Caco-2 (cell line): Measurements from ENCODE around the gene CD46. TPM values are rescaled to one million over a fixed set of nuclear protein-coding genes. Genes with fewer than 3 reads are reported as not detected.

Experiments used
- BruUV-seq: library from RNA; stranded (reverse); fragments of 400-500 nt; replicated peaks from 2 replicates; lab custom pipeline; 2021; lab: Mats Ljungman, UMichigan
- CTCF ChIA-PET: fragments of 300-600 bp; sonication (Branson Sonifier 250); formaldehyde crosslinking; loops from one replicate; lab custom pipeline; 2022; ENCODE audit warnings: antibody characterized with exemption; lab: Charles Lee
- POLR2A ChIA-PET: fragments of 300-600 bp; sonication (Branson Sonifier 250); formaldehyde crosslinking; loops from one replicate; lab custom pipeline; 2022; ENCODE audit warnings: antibody characterized with exemption; lab: Charles Lee
- DNase-seq, 2 experiments: peaks; one replicate each; pipeline versions ENCODE4 v3.0.0 to v3.0.0-alpha.2; 2020 to 2022
- H3K27me3 ChIP-seq: replicated peaks from 2 replicates; pipeline ENCODE4 v1.6.0; 2011; ENCODE audit warnings: low read length; ENCODE audit not compliant: control insufficient read depth, insufficient read depth
- H3K36me3 ChIP-seq: 2 replicates; pipeline ENCODE4 v1.5.1; 2011; ENCODE audit warnings: low read length; ENCODE audit not compliant: control insufficient read depth, insufficient read depth
- H3K4me1 ChIP-seq: fragments of 250-450 bp; sonication (Bioruptor Pico); 2 replicates; pipeline ENCODE4 v1.5.1; 2020; ENCODE audit warnings: mild to moderate bottlenecking
- H3K4me3 ChIP-seq: 2 replicates; pipeline ENCODE4 v1.5.1; 2011; ENCODE audit warnings: low read depth, mild to moderate bottlenecking, control low read depth, low read length
- H3K9me3 ChIP-seq: fragments of 250-450 bp; sonication (Bioruptor Pico); 2 replicates; pipeline ENCODE4 v1.5.1; 2020; ENCODE audit warnings: mild to moderate bottlenecking, moderate library complexity
- H3K27ac Mint-ChIP-seq: one replicate; pipeline ENCODE4 v1.8.0; 2022; ENCODE audit warnings: mixed read lengths; ENCODE audit not compliant: unreplicated experiment
- H3K27me3 Mint-ChIP-seq: one replicate; pipeline ENCODE4 v1.8.0; 2022; ENCODE audit warnings: mixed read lengths; ENCODE audit not compliant: insufficient read depth, unreplicated experiment
- H3K36me3 Mint-ChIP-seq: one replicate; pipeline ENCODE4 v1.8.0; 2022; ENCODE audit warnings: mild to moderate bottlenecking, mixed read lengths; ENCODE audit not compliant: insufficient read depth, unreplicated experiment
- H3K4me1 Mint-ChIP-seq: one replicate; pipeline ENCODE4 v1.8.0; 2022; ENCODE audit warnings: low read depth, mixed read lengths; ENCODE audit not compliant: unreplicated experiment
- H3K4me3 Mint-ChIP-seq: one replicate; pipeline ENCODE4 v1.8.0; 2022; ENCODE audit warnings: mild to moderate bottlenecking, moderate library complexity, mixed read lengths; ENCODE audit not compliant: unreplicated experiment
- H3K9me3 Mint-ChIP-seq: one replicate; pipeline ENCODE4 v1.8.0; 2022; ENCODE audit warnings: mixed read lengths; ENCODE audit not compliant: unreplicated experiment
- intact Hi-C: fragments of 100-400 bp; cut with micrococcal nuclease; formaldehyde crosslinking; loops from one replicate; pipeline ENCODE4 v1.10.0; 2022; ENCODE audit not compliant: unreplicated experiment
- total RNA-seq: library from RNA; stranded (reverse); gene quantifications from 2 replicates; pipeline ENCODE4 v1.2.3, GENCODE V29; 2022
- TF ChIP-seq, protein P1 (sequence below), 2 experiments: fragments of 200-600 bp in 1 of 2; IDR thresholded peaks; 1 replicate in 1 of 2; 2 replicates in 1 of 2; pipeline versions ENCODE4 v1.5.1 to v1.8.0; 2011 to 2022; ENCODE audit warnings: antibody characterized with exemption in 1 of 2, control low read depth in 1 of 2, inconsistent platforms in 1 of 2, low read depth in 1 of 2, low read length in 1 of 2, mild to moderate bottlenecking in 1 of 2, moderate library complexity in 1 of 2; ENCODE audit not compliant: insufficient read depth in 1 of 2, severe bottlenecking in 1 of 2, unreplicated experiment in 1 of 2

Gene CD46
- total RNA-seq, 1 experiment from 2014 or later, result 166 TPM

DNA sequence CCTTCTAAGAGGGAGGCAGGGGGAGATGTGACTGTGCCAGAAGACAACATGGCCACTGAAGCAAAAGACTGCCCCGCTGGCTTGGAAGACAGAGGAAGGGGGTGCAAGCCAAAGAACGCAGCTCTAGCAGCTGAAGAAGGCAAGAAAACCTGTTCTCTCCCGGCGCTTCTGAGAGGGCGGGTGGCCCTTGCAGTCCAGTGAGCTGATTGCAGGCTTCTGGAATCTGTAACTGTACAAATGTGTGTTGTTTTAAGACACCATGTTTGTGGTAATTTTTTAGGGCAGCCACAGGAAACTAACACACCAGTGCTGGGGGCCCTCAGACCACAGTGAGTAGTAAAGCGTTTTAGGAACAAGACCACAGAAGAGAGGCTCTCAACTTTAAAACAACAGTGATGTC is 47.0 kb downstream of the CD46 start:
- BruUV-seq, result no TSS peak
- H3K4me1 ChIP-seq, result peaks cover 9% of the 10 kb centered on the region; the same call in 1 of the 2 replicates
- peak overlapping the region; percentile 19 for H3K27ac Mint-ChIP-seq
- H3K27me3 Mint-ChIP-seq, result no peaks in the 10 kb centered on the region
- CTCF ChIA-PET, result no interaction called here
- no peaks in the 10 kb centered on the region; the same call in 1 of the 2 replicates for H3K36me3 ChIP-seq
- intact Hi-C loops, result no loop called here
- POLR2A ChIA-PET, result interaction anchor here (0.6 kb wide), 1 partner anchor 46 kb away, joined by 5 read pairs; no protein-coding TSS in a partner anchor
- TF ChIP-seq, protein P1, sequence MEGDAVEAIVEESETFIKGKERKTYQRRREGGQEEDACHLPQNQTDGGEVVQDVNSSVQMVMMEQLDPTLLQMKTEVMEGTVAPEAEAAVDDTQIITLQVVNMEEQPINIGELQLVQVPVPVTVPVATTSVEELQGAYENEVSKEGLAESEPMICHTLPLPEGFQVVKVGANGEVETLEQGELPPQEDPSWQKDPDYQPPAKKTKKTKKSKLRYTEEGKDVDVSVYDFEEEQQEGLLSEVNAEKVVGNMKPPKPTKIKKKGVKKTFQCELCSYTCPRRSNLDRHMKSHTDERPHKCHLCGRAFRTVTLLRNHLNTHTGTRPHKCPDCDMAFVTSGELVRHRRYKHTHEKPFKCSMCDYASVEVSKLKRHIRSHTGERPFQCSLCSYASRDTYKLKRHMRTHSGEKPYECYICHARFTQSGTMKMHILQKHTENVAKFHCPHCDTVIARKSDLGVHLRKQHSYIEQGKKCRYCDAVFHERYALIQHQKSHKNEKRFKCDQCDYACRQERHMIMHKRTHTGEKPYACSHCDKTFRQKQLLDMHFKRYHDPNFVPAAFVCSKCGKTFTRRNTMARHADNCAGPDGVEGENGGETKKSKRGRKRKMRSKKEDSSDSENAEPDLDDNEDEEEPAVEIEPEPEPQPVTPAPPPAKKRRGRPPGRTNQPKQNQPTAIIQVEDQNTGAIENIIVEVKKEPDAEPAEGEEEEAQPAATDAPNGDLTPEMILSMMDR (IDR thresholded peaks at IDR 0.05; ENCODE audit: insufficient read depth in 1 of 2, low read depth in 1 of 2, low read length in 1 of 2, severe bottlenecking in 1 of 2, unreplicated experiment in 1 of 2), result no peak
- H3K9me3 ChIP-seq, result no peaks in the 10 kb centered on the region
- no peak overlapping the region for H3K4me3 Mint-ChIP-seq
- H3K4me1 Mint-ChIP-seq, result peaks cover 17% of the 10 kb centered on the region
- H3K9me3 Mint-ChIP-seq, result no peaks in the 10 kb centered on the region
- no peak for DNase-seq
- H3K36me3 Mint-ChIP-seq, result peaks cover 73% of the 10 kb centered on the region
- H3K4me3 ChIP-seq, result no peak overlapping the region
- H3K27me3 ChIP-seq, result no peaks in the 10 kb centered on the region

DNA sequence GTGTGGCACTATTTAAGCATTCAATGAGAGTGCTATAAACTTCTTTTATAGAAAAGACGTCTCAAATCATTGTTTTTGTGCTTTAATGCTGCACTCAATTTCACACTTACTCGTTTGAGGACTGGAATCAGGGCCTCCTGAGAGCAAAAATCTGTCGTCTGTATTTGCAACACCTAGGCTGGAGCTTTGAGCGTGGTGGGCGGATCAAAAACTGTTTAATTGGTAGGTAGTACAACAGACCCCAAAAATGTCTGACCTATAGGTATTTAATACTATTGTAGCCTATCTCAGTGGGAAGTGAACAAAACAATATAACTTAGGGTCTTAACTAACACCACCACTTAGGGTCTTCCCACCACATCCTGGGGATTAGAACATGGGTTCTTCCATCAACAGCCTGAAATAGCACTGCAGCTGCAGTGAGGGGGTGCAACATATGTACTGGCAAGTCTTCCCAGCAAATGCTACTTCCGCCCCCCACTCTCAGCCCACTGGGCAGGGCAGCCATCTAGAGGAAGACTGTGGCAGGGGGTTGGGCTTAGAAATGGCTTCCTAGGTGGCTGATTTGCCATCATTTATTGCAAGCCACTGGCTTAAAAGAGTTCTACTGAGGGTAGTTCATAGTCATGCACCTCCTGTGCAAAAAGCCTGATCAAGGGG is 48.3 kb downstream of the CD46 start:
- TF ChIP-seq, protein P1 (IDR thresholded peaks at IDR 0.05; ENCODE audit: insufficient read depth in 1 of 2, low read depth in 1 of 2, low read length in 1 of 2, severe bottlenecking in 1 of 2, unreplicated experiment in 1 of 2), result no peak

DNA sequence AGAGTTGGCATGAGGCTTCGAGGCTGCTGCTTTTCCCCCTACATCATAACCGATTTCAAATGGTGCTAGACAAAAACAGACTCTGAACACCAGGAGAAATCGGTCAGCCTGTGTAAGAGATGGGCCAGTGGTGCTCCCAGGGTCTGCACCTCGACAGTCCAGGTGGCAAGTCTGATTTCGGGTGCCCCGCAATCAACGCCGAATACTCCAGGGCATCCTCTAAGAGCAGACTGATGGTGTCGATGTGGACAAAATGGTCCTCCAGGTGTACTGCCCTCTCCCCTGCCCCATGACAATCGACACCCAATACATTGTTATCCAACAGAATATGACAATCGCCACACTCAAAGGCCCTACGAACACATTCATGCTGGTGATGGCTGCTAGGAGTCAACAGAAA is 50.0 kb downstream of the CD46 start:
- Histone ChIP-seq H3K27me3 (no peaks in the 10 kb centered on the region), H3K36me3 (peaks cover 1% of the 10 kb centered on the region; the same call in 1 of the 2 replicates), H3K4me3 (no peak overlapping the region), H3K4me1 (no peaks in the 10 kb centered on the region), H3K9me3 (no peaks in the 10 kb centered on the region)
- intact Hi-C loops, result no loop called here
- H3K4me3 Mint-ChIP-seq, result no peak overlapping the region
- no peaks in the 10 kb centered on the region for H3K4me1 Mint-ChIP-seq
- BruUV-seq, result no TSS peak
- POLR2A ChIA-PET, result no interaction called here
- no peaks in the 10 kb centered on the region for H3K9me3 Mint-ChIP-seq
- TF ChIP-seq, protein P1 (IDR thresholded peaks at IDR 0.05; ENCODE audit: insufficient read depth in 1 of 2, low read depth in 1 of 2, low read length in 1 of 2, severe bottlenecking in 1 of 2, unreplicated experiment in 1 of 2), result no peak
- H3K27me3 Mint-ChIP-seq, result no peaks in the 10 kb centered on the region
- H3K27ac Mint-ChIP-seq, result no peak overlapping the region
- CTCF ChIA-PET, result no interaction called here
- DNase-seq, result no peak
- peaks cover 60% of the 10 kb centered on the region for H3K36me3 Mint-ChIP-seq

More for the DNA sequence above, 48.3 kb downstream of the CD46 start:
- Mint-ChIP-seq H3K4me1 (peaks cover 9% of the 10 kb centered on the region), H3K4me3 (no peak overlapping the region), H3K27ac (no peak overlapping the region), H3K9me3 (no peaks in the 10 kb centered on the region), H3K27me3 (no peaks in the 10 kb centered on the region), H3K36me3 (peaks cover 68% of the 10 kb centered on the region)
- intact Hi-C loops, result no loop called here
- H3K4me3 ChIP-seq, result no peak overlapping the region
- no peaks in the 10 kb centered on the region for H3K9me3 ChIP-seq
- no TSS peak for BruUV-seq
- no peaks in the 10 kb centered on the region for H3K27me3 ChIP-seq
- H3K4me1 ChIP-seq, result no peaks in the 10 kb centered on the region
- no peak for DNase-seq
- ChIA-PET CTCF (no interaction called here), POLR2A (no interaction called here)
- H3K36me3 ChIP-seq, result no peaks in the 10 kb centered on the region; the same call in 1 of the 2 replicates
